ENCODE measurements around the gene SNTG2.

SNTG2 gene

DNA sequence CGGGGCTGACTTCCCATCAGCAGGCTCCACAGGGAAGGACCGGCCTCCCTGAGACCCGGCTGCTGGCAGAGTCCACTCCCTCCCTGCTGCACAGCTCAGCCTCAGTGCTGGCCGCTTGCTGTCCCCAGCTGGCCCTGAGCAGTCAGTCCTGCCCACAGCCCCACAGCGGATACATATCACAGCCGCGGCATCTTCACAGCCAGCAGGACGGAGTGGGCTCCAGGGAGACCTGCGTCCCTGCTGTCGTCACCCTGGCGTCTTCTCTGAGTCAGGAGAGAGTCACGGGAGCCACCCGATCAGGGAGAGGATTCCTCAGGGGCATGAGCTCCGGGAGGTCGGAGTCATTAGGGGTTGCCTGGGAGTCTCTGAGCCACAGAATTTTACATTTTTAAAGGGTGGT is 13.1 kb upstream of the SNTG2 start:
- no peak for DNase-seq (ENCODE audit: low read depth)
- H3K4me3 ChIP-seq (ENCODE audit: low read length) = no peak overlapping the region
- TF ChIP-seq, protein P1, sequence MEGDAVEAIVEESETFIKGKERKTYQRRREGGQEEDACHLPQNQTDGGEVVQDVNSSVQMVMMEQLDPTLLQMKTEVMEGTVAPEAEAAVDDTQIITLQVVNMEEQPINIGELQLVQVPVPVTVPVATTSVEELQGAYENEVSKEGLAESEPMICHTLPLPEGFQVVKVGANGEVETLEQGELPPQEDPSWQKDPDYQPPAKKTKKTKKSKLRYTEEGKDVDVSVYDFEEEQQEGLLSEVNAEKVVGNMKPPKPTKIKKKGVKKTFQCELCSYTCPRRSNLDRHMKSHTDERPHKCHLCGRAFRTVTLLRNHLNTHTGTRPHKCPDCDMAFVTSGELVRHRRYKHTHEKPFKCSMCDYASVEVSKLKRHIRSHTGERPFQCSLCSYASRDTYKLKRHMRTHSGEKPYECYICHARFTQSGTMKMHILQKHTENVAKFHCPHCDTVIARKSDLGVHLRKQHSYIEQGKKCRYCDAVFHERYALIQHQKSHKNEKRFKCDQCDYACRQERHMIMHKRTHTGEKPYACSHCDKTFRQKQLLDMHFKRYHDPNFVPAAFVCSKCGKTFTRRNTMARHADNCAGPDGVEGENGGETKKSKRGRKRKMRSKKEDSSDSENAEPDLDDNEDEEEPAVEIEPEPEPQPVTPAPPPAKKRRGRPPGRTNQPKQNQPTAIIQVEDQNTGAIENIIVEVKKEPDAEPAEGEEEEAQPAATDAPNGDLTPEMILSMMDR (conservative IDR thresholded peaks at IDR 0.05; ENCODE audit: low read depth, low read length) = no peak

DNA sequence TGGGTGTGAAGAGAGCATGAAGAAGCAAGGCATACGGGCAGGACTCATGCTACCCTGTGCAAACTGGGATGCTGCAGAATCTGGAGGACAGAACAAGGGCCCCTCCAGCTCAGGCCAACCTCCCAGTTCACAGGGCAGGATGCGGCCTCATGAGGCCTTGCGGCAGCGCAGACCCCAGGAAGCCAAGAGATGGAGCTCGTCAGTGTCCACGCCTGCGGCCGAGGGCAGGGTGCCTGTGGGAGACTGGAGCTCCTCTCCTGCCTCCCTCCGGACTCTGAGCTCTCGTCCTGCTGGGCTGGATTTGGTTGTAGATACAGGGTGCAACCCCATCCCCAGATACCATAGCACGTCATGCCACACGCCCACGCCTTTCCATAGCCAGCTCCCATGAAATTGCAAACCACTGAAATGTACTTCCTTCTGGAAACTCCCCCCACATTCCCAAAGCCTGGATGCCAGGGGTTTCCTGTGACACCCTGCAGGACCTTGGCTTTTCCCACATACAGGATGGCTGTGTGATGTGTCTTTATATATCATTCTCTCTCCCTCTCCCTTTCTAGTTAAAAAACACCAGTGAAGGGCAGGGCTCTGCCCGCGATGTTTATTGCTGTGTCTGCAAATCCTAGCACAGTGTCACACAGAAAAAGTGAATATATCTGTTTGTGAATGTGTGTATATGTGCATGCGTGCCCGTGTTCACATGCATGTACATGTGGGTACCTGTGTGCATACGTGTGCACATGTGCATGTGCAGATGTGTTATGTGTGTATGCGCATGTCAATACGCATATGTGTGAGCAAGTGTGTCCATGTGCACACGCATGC is 12.3 kb upstream of the SNTG2 start:
- no peak for DNase-seq (ENCODE audit: low read depth)
- no peak overlapping the region for H3K4me3 ChIP-seq (ENCODE audit: low read length)
- TF ChIP-seq, protein P1 (conservative IDR thresholded peaks at IDR 0.05; ENCODE audit: low read depth, low read length) = no peak

DNA sequence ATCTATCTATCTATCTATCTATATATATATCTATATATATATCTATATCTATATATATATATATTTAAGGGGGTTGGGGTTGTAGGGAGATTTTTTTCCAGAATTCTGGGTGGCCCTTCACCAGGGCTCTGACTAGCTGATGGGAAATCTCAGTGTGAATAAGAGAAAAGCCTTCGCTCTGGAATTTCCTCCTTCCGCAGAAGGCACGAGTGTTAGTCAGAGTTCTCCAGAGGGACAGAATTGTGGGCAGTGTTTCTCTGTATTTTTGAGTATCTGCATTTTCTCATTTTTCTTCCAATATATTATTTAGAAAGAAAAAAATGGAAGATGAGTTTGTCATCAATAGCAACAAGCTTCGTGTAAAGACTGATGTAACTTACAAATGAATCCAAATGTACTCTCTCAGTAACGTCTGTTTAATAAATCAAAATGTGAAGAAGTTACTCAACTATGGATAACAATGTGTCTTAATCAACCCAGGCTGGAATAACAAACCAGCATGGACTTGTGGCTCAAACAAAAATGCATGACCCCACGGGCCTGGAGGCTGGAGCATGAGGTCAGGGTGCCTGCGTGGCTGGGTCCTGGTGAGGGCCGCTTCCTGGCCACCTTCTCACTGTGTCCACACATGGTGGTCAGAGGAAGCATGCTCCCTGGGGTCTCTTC is 10.6 kb upstream of the SNTG2 start:
- DNase-seq (ENCODE audit: low read depth) = no peak
- H3K4me3 ChIP-seq (ENCODE audit: low read length) = no peak overlapping the region
- TF ChIP-seq, protein P1 (conservative IDR thresholded peaks at IDR 0.05; ENCODE audit: low read depth, low read length) = no peak

DNA sequence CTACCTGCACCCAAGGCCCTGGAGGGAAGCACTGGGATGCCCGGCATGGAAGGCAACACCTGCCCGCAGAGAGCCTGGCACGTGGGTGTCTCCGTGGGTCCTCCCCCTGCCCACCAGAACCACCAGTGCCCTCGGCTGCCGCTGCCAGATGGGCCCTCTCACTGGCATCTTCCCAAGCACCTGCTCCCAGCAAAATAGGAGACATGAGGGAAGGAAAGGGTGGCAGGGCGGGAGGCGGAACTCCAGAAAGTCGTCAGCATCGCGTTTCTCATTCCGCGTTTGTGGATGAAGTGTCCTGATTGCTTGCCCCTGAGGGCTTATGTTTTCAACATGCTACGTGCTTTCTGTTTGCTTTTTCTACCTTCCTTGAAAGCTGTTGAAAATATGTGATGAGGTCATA is 8.8 kb upstream of the SNTG2 start:
- H3K4me3 ChIP-seq (ENCODE audit: low read length) = no peak overlapping the region
- DNase-seq (ENCODE audit: low read depth) = no peak
- TF ChIP-seq, protein P1 (conservative IDR thresholded peaks at IDR 0.05; ENCODE audit: low read depth, low read length) = no peak

DNA sequence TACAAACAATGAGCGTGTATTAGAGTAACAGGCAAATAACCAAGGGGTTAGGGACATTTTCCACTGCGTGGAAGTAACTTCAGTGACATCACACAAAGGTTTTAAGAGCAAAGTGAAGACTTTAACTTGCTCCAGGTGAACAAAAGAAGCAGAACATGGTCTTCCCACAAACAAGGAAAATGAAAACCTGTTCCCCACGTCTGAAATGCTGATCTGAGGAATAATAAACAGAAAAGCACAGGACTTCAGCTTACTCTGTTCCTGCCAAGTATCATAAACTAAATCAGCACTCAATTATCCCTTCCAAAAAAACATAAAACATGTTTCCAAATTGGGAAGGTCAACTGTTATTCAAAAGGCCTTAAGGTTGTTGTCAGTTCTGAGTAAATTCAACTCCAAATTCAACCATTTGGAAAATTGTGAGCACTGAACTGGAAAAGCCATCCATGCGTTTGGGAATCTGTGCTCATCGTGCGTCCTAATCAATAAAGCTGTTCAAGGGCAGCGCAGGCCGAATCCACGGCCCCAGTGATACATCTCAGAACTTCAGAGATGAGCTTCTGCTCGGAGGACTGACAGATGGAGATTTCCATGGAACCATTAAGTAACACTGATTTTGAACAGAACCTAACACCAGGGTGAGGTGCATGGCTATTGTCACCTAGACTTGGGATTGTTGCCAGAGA is 7.7 kb upstream of the SNTG2 start:
- TF ChIP-seq, protein P1 (conservative IDR thresholded peaks at IDR 0.05; ENCODE audit: low read depth, low read length) = no peak
- no peak for DNase-seq (ENCODE audit: low read depth)
- H3K4me3 ChIP-seq (ENCODE audit: low read length) = no peak overlapping the region

DNA sequence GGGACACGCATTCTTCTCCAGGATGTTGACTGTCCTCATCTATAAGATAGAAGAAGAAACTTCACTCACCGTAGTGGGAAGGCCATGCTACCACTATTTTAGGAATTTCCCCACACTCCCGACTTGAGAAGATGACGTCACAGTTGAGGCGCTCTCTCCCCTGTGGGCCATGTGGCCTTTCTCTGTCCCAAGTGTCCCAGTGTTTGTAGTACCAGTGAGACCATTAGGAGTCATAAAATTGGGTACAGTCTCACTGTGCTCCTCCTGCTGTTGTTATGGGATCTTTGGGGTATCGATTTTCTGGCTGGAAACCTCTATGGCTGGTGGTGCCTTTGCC is 7.2 kb upstream of the SNTG2 start:
- TF ChIP-seq, protein P1 (conservative IDR thresholded peaks at IDR 0.05; ENCODE audit: low read depth, low read length) = no peak

More for the DNA sequence above, 7.2 kb upstream of the SNTG2 start:
- no peak for DNase-seq (ENCODE audit: low read depth)
- H3K4me3 ChIP-seq (ENCODE audit: low read length) = no peak overlapping the region

Measured in retinal pigment epithelial cell (primary cell).